Measurements from ENCODE around the gene CLCNKB. TPM values are rescaled to one million over a fixed set of nuclear protein-coding genes. Genes with fewer than 3 reads are reported as not detected.

CLCNKB gene
- total RNA-seq, 1 experiment from 2014 or later = 0.81 TPM

DNA sequence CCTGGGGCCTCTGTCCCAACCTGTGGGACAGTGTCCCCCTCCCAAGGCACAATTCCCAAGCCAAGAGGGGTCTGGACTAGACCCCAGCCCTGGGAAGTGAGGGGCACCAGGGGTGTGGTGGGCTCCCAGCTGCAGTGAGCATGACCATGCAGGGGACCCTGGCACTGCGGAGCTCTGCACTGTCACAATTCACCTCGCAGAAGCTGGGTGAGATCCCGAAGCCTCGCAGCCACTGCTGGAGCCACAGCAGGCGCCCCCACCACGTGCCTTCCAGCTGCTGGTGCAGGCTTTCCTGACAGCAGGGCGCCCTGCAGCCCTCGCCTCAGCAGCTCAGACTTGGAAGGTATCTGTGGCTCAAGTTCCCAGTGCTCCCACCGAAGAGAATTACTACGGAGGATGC is 49.5 kb upstream of the CLCNKB start:
- CTCF ChIA-PET = interaction anchor here (0.9 to 1.8 kb wide), 5 partner anchors 9 to 200 kb away, joined by 3 to 10 read pairs (median 4); no protein-coding TSS in a partner anchor
- POLR2A ChIA-PET = no interaction called here

DNA sequence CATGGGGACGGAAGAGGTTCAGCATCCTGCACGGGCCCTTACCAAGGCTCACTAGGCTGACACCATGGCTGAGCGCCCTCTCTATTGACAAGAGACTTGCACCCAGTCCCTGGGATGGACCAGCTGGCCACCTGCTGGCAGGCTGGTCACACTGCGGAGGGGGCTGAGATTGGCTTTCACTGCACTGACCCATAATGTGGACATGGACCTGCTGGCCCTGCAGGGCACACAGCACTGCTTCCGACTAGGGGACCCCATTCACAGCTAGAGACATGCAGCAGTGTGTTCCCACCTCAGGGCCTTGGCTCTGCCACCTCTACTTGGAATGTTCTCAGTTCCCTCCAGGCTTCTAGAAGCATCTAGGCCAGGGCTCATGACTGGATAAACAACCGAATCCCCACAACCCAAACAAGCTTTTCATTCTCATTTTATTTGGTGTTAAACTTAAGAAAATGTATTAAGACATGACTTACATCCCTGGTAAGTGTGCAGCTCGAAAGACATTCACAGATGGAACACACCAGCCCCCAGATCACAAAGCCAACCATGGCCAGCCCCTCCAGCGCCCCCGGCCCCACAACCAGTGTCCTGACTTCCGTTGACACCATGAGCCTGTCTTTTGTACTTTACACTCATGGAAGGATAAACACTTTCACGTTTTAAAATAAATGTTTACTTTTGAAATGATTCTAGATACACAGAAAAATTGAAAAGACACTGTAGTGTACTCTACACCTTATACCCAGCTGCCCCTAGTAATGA is 48.8 kb upstream of the CLCNKB start:
- Histone ChIP-seq H3K9me3 (ENCODE audit: control insufficient read depth in 1 of 2, insufficient read depth in 1 of 2, low read depth in 1 of 2, low read length in 2 of 2) (no peaks in the 10 kb centered on the region), H3K36me3 (ENCODE audit: control insufficient read depth in 1 of 2, insufficient read depth in 2 of 2, low read length in 2 of 2) (no peaks in the 10 kb centered on the region), H4K20me1 (ENCODE audit: insufficient read depth) (no peaks in the 10 kb centered on the region), H3K79me2 (ENCODE audit: insufficient read depth, low read length) (no peaks in the 10 kb centered on the region), H3K4me1 (ENCODE audit: control insufficient read depth in 1 of 2, insufficient read depth in 2 of 2, low read length in 2 of 2) (no peaks in the 10 kb centered on the region), H3K27ac (ENCODE audit: low read depth, low read length) (no peak overlapping the region), H3K27me3 (ENCODE audit: insufficient read depth, low read length) (no peaks in the 10 kb centered on the region), H3K4me3 (replicated peaks in 1 of 2; ENCODE audit: low read depth in 1 of 2, low read length in 2 of 2) (no peak overlapping the region), H3K4me2 (ENCODE audit: low read length) (no peak overlapping the region), H2AFZ (ENCODE audit: low read depth, low read length, poor library complexity, severe bottlenecking) (no peak overlapping the region), H3K9ac (ENCODE audit: low read length) (no peak overlapping the region), H3K9me2 (ENCODE audit: insufficient read depth) (no peaks in the 10 kb centered on the region)
- peak; percentile 96 for ATAC-seq
- BruUV-seq (replicated peaks) = no TSS peak
- ChIA-PET CTCF (interaction anchor here (0.7 to 1.8 kb wide), 7 partner anchors 8 to 203 kb away, joined by 3 to 15 read pairs (median 4); partner anchors contain the start of gene ZBTB17), RAD21 (ENCODE audit: low non-redundant PET in 1 of 2, low total read pairs in 2 of 2, uncharacterized antibody in 2 of 2, unreplicated experiment in 2 of 2) (interaction anchor here (1.3 to 1.8 kb wide), 2 partner anchors 203 kb away, joined by 4 to 5 read pairs; no protein-coding TSS in a partner anchor), POLR2A (no interaction called here)
- intact Hi-C loops (cut with micrococcal nuclease) = loop anchor here (1.0 to 5.0 kb wide), 4 partner anchors 179 to 402 kb away; no protein-coding TSS in a partner anchor
- TF ChIP-seq TCF7L2 (IDR thresholded peaks at IDR 0.05; ENCODE audit: borderline replicate concordance, extremely low read depth, insufficient read depth, insufficient read length) = peak; percentile 20
- no peak for TF ChIP-seq FOSL1 (IDR thresholded peaks at IDR 0.05; ENCODE audit: low read depth)
- TF ChIP-seq JUND (IDR thresholded peaks at IDR 0.05) = no peak
- TF ChIP-seq CEBPB (IDR thresholded peaks at IDR 0.05; ENCODE audit: low read depth) = no peak
- no peak for TF ChIP-seq POLR2A (IDR thresholded peaks at IDR 0.05; ENCODE audit: borderline replicate concordance, extremely low read depth, insufficient read depth, insufficient read length)
- TF ChIP-seq, protein P1, sequence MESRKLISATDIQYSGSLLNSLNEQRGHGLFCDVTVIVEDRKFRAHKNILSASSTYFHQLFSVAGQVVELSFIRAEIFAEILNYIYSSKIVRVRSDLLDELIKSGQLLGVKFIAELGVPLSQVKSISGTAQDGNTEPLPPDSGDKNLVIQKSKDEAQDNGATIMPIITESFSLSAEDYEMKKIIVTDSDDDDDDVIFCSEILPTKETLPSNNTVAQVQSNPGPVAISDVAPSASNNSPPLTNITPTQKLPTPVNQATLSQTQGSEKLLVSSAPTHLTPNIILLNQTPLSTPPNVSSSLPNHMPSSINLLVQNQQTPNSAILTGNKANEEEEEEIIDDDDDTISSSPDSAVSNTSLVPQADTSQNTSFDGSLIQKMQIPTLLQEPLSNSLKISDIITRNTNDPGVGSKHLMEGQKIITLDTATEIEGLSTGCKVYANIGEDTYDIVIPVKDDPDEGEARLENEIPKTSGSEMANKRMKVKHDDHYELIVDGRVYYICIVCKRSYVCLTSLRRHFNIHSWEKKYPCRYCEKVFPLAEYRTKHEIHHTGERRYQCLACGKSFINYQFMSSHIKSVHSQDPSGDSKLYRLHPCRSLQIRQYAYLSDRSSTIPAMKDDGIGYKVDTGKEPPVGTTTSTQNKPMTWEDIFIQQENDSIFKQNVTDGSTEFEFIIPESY (IDR thresholded peaks at IDR 0.05; ENCODE audit: extremely low read depth, insufficient replicate concordance, low read length) = no peak
- peak; percentile 95 for TF ChIP-seq RAD21 (IDR thresholded peaks at IDR 0.05; ENCODE audit: low read depth)
- no peak for TF ChIP-seq EZH2 (IDR thresholded peaks at IDR 0.05)
- peak; percentile 23 for TF ChIP-seq YY1 (IDR thresholded peaks at IDR 0.05; ENCODE audit: extremely low read depth, insufficient replicate concordance, low read depth, low read length)
- TF ChIP-seq SIN3A (IDR thresholded peaks at IDR 0.05; ENCODE audit: low read depth) = no peak
- TF ChIP-seq SRF (IDR thresholded peaks at IDR 0.05; ENCODE audit: low read depth) = no peak
- TF ChIP-seq, protein P2, sequence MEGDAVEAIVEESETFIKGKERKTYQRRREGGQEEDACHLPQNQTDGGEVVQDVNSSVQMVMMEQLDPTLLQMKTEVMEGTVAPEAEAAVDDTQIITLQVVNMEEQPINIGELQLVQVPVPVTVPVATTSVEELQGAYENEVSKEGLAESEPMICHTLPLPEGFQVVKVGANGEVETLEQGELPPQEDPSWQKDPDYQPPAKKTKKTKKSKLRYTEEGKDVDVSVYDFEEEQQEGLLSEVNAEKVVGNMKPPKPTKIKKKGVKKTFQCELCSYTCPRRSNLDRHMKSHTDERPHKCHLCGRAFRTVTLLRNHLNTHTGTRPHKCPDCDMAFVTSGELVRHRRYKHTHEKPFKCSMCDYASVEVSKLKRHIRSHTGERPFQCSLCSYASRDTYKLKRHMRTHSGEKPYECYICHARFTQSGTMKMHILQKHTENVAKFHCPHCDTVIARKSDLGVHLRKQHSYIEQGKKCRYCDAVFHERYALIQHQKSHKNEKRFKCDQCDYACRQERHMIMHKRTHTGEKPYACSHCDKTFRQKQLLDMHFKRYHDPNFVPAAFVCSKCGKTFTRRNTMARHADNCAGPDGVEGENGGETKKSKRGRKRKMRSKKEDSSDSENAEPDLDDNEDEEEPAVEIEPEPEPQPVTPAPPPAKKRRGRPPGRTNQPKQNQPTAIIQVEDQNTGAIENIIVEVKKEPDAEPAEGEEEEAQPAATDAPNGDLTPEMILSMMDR (IDR thresholded peaks at IDR 0.05 in 2 of 3, conservative IDR thresholded peaks at IDR 0.05 in 1 of 3; ENCODE audit: borderline replicate concordance in 1 of 3, insufficient read depth in 1 of 3, low read depth in 2 of 3, low read length in 2 of 3) = peak; percentile 85 to 95 (median 95)
- DNase-seq (ENCODE audit: low read depth, low spot score) = peak; percentile 60

More for the DNA sequence above, 49.5 kb upstream of the CLCNKB start:
- Histone ChIP-seq H3K9ac (ENCODE audit: low read length) (no peak overlapping the region), H3K9me3 (ENCODE audit: control insufficient read depth in 1 of 2, insufficient read depth in 1 of 2, low read depth in 1 of 2, low read length in 2 of 2) (no peaks in the 10 kb centered on the region), H3K36me3 (ENCODE audit: control insufficient read depth in 1 of 2, insufficient read depth in 2 of 2, low read length in 2 of 2) (no peaks in the 10 kb centered on the region), H3K4me1 (ENCODE audit: control insufficient read depth in 1 of 2, insufficient read depth in 2 of 2, low read length in 2 of 2) (no peaks in the 10 kb centered on the region), H3K4me3 (replicated peaks in 1 of 2; ENCODE audit: low read depth in 1 of 2, low read length in 2 of 2) (no peak overlapping the region), H2AFZ (ENCODE audit: low read depth, low read length, poor library complexity, severe bottlenecking) (no peak overlapping the region), H3K4me2 (ENCODE audit: low read length) (no peak overlapping the region), H4K20me1 (ENCODE audit: insufficient read depth) (no peaks in the 10 kb centered on the region), H3K79me2 (ENCODE audit: insufficient read depth, low read length) (no peaks in the 10 kb centered on the region), H3K27me3 (ENCODE audit: insufficient read depth, low read length) (no peaks in the 10 kb centered on the region), H3K9me2 (ENCODE audit: insufficient read depth) (no peaks in the 10 kb centered on the region), H3K27ac (ENCODE audit: low read depth, low read length) (no peak overlapping the region)
- no peak for DNase-seq (ENCODE audit: low read depth, low spot score)
- TF ChIP-seq POLR2A (IDR thresholded peaks at IDR 0.05; ENCODE audit: borderline replicate concordance, extremely low read depth, insufficient read depth, insufficient read length) (no peak), RAD21 (IDR thresholded peaks at IDR 0.05; ENCODE audit: low read depth) (no peak), SP1 (IDR thresholded peaks at IDR 0.05; ENCODE audit: low read depth) (no peak)
- intact Hi-C loops (cut with micrococcal nuclease) = loop anchor here (1.0 to 5.0 kb wide), 4 partner anchors 179 to 402 kb away; no protein-coding TSS in a partner anchor
- RAD21 ChIA-PET (ENCODE audit: low non-redundant PET in 1 of 2, low total read pairs in 2 of 2, uncharacterized antibody in 2 of 2, unreplicated experiment in 2 of 2) = interaction anchor here in 1 of 2 experiments (1.3 kb wide), 1 partner anchor 202 kb away, joined by 4 read pairs; no protein-coding TSS in a partner anchor
- BruUV-seq (replicated peaks) = no TSS peak
- ATAC-seq = no peak

Data from HCT116 (cell line).